Uterus (tissue), 4 donors: ENCODE measurements around the gene SPIRE2. TPM values are rescaled to one million over a fixed set of nuclear protein-coding genes. Genes with fewer than 3 reads are reported as not detected.

Experiments
- DNase-seq, 2 donors: peaks; one replicate each; pipeline ENCODE4 v3.0.0-alpha.2; 2019 to 2020
- H3K27ac ChIP-seq, 2 donors: fragments of 200-600 bp; sonication (generic); 1 replicate in 1 of 2; 2 replicates in 1 of 2; pipeline ENCODE4 v1.5.1; 2016 to 2018
- H3K27me3 ChIP-seq, 2 donors: fragments of 200-600 bp; sonication (generic); one replicate each; pipeline ENCODE4 v1.5.1; 2018 to 2019; ENCODE audit warnings: control low read depth in 1 of 2
- H3K36me3 ChIP-seq, 2 donors: fragments of 200-600 bp; sonication (generic); one replicate each; pipeline ENCODE4 v1.5.1; 2019; ENCODE audit warnings: control low read depth in 1 of 2
- H3K4me1 ChIP-seq, 2 donors: fragments of 200-600 bp; sonication (generic); one replicate each; pipeline ENCODE4 v1.5.1; 2018 to 2019; ENCODE audit warnings: control low read depth in 1 of 2
- H3K4me3 ChIP-seq, 2 donors: fragments of 200-600 bp; sonication (generic); 1 replicate in 1 of 2; 2 replicates in 1 of 2; pipeline ENCODE4 v1.5.1; 2018 to 2019; ENCODE audit warnings: mild to moderate bottlenecking in 1 of 2
- H3K9me3 ChIP-seq, 2 donors: fragments of 200-600 bp; sonication (generic); one replicate each; pipeline ENCODE4 v1.5.1; 2019; ENCODE audit warnings: control low read depth in 1 of 2
- POLR2A ChIP-seq, 2 donors: fragments of 450-650 bp; IDR thresholded peaks; one replicate each; pipeline ENCODE4 v1.6.1; 2016; ENCODE audit warnings: antibody characterized with exemption in 2 of 2, mild to moderate bottlenecking in 1 of 2, moderate library complexity in 1 of 2
- intact Hi-C: fragments of 100-400 bp; cut with DNase I; formaldehyde crosslinking; loops from one replicate; pipeline ENCODE4 v1.15.1; 2023; ENCODE audit warnings: low total_unique reads
- total RNA-seq, 4 donors: library from RNA; depleted of rRNA in 3 of 4; stranded (reverse); fragments of >200 nt in 3 of 4; gene quantifications; one replicate each; pipeline versions ENCODE4 v1.1.0 to v1.2.4, GENCODE V29; 2014 to 2023
- TF ChIP-seq, protein P1 (sequence below), 4 experiments: fragments of 200-600 bp in 2 of 4; fragments of 450-650 bp in 2 of 4; sonication (generic) in 2 of 4; IDR thresholded peaks; one replicate each; pipeline ENCODE4 v1.5.1; 2016 to 2019; ENCODE audit warnings: antibody characterized with exemption in 4 of 4, mild to moderate bottlenecking in 2 of 4, moderate library complexity in 1 of 4
- donor health status: DM: yes; HTN: yes; CAD: no.

The SPIRE2 gene
- total RNA-seq, 4 donors from 2014 or later: 1.2 to 7.5 (median 3.3) TPM

DNA sequence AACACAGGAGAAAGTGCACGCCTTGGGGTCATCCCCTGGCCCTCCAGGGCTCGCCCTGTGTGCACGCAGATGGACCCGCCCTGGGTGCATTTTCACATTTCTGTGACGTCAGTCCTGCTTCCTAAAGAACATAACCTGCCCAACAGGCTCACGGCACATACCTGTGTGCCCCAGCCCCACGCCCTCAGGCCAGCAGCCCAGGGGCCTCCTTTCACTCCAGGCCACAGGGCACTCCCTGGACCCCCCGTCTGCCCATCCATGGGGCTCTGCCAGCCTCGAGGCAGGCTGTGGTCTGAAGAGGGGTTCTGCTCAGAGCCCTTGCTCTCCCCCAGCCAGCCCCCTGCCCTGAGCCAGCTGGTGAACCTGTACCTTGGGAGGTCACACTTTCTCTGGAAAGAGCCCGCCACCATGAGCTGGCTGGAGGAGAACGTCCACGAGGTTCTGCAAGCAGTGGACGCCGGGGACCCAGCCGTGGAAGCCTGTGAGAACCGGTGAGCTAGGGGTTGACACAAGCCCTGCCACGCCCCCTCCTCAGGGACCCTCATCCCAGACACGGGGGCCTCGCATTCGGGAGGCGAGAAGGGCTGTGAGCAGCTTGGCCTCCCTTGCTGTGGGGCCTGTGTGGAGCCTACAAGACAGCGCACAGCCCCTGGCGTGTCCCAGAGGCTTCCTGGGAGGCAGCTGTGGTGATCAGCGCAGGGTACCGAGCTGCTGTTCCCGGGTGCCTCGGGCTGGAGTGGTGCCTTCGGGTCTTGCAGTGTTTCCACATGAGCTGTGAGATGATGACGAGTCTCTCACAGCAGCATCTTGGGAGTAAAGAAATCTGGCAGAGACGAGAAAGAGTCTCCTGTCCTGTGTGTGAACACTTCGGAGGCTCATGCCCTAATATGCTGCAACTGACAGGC is 76.6 kb downstream of the SPIRE2 start:
- no peak for DNase-seq
- H3K9me3 ChIP-seq: no peaks in the 10 kb centered on the region
- no peak overlapping the region for H3K4me3 ChIP-seq
- H3K27me3 ChIP-seq: no peaks in the 10 kb centered on the region
- no peak for TF ChIP-seq POLR2A (IDR thresholded peaks at IDR 0.05)
- TF ChIP-seq, protein P1, sequence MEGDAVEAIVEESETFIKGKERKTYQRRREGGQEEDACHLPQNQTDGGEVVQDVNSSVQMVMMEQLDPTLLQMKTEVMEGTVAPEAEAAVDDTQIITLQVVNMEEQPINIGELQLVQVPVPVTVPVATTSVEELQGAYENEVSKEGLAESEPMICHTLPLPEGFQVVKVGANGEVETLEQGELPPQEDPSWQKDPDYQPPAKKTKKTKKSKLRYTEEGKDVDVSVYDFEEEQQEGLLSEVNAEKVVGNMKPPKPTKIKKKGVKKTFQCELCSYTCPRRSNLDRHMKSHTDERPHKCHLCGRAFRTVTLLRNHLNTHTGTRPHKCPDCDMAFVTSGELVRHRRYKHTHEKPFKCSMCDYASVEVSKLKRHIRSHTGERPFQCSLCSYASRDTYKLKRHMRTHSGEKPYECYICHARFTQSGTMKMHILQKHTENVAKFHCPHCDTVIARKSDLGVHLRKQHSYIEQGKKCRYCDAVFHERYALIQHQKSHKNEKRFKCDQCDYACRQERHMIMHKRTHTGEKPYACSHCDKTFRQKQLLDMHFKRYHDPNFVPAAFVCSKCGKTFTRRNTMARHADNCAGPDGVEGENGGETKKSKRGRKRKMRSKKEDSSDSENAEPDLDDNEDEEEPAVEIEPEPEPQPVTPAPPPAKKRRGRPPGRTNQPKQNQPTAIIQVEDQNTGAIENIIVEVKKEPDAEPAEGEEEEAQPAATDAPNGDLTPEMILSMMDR (IDR thresholded peaks at IDR 0.05): no peak
- H3K36me3 ChIP-seq: no peaks in the 10 kb centered on the region
- H3K4me1 ChIP-seq: no peaks in the 10 kb centered on the region
- H3K27ac ChIP-seq: no peak overlapping the region
- intact Hi-C loops: no loop called here

GRCh38 chr16:89905511-89906139 is 77.3 kb downstream of the SPIRE2 start:
- Histone ChIP-seq H3K27me3 (no peaks in the 10 kb centered on the region), H3K9me3 (no peaks in the 10 kb centered on the region), H3K4me1 (no peaks in the 10 kb centered on the region), H3K27ac (no peak overlapping the region), H3K36me3 (no peaks in the 10 kb centered on the region), H3K4me3 (no peak overlapping the region)
- intact Hi-C loops: no loop called here
- DNase-seq: no peak
- no peak for TF ChIP-seq POLR2A (IDR thresholded peaks at IDR 0.05)
- TF ChIP-seq, protein P1 (IDR thresholded peaks at IDR 0.05): no peak

DNA sequence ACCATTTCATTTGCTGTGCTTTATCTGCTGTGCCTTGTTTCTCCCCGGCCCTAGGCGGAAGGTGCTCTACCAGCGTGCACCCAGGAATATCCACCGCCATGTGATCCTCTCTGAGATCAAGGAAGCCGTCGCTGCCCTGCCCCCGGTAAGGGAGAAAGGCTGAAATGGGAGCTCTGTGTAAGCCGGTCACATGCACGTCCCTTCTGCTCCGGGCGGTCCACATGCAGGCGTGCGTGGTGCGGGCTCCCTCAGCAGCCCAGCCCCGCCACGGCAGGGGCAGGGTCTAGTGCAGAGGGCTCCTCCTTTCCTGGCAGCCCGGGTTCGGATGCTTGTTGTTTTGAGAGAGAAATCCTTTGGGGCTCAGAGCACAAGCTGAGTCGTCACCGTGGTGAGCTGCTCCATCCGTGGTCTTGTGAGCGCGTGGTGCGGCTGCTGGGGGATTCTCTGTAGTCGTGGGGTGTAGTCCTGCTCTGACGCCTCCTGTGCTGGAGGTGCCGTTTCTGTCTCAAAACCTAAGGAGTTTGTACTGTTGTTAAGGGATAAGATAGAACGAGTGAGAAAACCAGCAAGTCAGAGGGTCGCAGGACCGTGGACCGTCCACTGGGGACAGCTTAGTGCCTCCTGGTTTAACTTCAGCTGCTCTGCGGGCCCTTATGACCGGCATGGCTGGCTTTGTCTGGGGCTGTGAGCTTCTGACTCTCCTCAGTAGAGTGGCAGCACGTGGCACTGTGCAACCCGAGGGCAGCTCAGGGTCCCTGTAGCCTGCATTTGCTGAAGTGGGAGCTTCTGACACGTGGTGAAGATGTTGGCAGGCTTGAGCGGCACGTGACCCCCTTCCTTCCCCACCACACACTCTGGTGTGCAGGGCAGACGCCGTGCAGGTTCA is 78.1 kb downstream of the SPIRE2 start:
- Histone ChIP-seq H3K4me1 (no peaks in the 10 kb centered on the region), H3K27me3 (no peaks in the 10 kb centered on the region), H3K4me3 (no peak overlapping the region), H3K27ac (no peak overlapping the region), H3K9me3 (no peaks in the 10 kb centered on the region), H3K36me3 (no peaks in the 10 kb centered on the region)
- DNase-seq: no peak
- no peak for TF ChIP-seq POLR2A (IDR thresholded peaks at IDR 0.05)
- TF ChIP-seq, protein P1 (IDR thresholded peaks at IDR 0.05): no peak
- intact Hi-C loops: no loop called here

DNA sequence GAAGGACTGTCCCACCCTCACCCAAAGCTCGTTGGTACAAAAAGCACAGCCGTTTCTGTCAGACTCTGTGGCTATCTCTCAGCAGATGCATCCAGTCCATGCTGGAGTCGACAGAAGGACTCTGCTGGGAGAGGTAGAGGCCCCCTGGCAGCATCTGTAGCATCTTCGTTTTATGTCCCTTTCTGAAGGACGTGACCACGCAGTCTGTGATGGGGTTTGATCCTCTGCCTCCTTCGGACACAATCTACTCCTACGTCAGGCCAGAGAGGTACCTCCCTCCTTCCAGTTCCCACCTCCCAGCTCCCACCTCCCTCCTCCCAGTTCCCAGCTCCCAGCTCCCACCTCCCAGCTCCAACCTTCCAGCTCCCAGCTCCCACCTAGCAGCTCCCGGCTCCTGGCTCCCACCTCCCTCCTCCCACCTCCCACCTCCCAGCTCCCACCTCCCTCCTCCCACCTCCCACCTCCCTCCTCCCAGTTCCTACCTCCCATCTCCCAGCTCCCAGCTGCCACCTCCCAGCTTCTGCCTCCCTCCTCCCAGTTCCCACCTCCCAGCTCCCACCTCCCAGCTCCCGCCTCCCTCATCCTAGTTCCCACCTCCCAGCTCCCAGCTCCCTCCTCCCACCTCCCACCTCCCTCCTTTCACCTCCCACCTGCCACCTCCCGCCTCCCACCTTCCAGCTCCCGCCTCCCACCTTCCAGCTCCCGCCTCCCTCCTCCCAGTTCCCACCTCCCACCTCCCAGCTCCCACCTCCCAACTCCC is 79.0 kb downstream of the SPIRE2 start:
- DNase-seq: no peak
- Histone ChIP-seq H3K9me3 (no peaks in the 10 kb centered on the region), H3K27me3 (no peaks in the 10 kb centered on the region), H3K4me3 (no peak overlapping the region), H3K27ac (no peak overlapping the region), H3K4me1 (no peaks in the 10 kb centered on the region), H3K36me3 (no peaks in the 10 kb centered on the region)
- intact Hi-C loops: no loop called here
- no peak for TF ChIP-seq POLR2A (IDR thresholded peaks at IDR 0.05)
- TF ChIP-seq, protein P1 (IDR thresholded peaks at IDR 0.05): no peak
